ENCODE results near the gene APBB2. TPM values are rescaled to one million over a fixed set of nuclear protein-coding genes. Genes with fewer than 3 reads are reported as not detected.

Gene APBB2
- total RNA-seq, 1 experiment from 2014 or later = 80.7 TPM

GRCh38 chr4:41205854-41206460, 8.4 kb downstream of the APBB2 start:
- ChIA-PET POLR2A (no interaction called here), CTCF (no interaction called here)
- Histone ChIP-seq H3K4me3 (ENCODE audit: low read depth, low read length) (no peak overlapping the region), H3K4me1 (peaks cover 54% of the 10 kb centered on the region), H3K27me3 (replicated peaks; ENCODE audit: control insufficient read depth, insufficient read depth, low read length) (no peaks in the 10 kb centered on the region), H3K36me3 (ENCODE audit: control insufficient read depth, insufficient read depth, low read length) (no peaks in the 10 kb centered on the region; the same call in 1 of the 2 replicates), H3K9me3 (no peaks in the 10 kb centered on the region)
- Mint-ChIP-seq H3K4me1 (ENCODE audit: low read depth, unreplicated experiment) (peaks cover 66% of the 10 kb centered on the region), H3K27ac (ENCODE audit: unreplicated experiment) (no peak overlapping the region), H3K4me3 (ENCODE audit: unreplicated experiment) (no peak overlapping the region), H3K9me3 (ENCODE audit: unreplicated experiment) (peaks cover 5% of the 10 kb centered on the region), H3K36me3 (ENCODE audit: insufficient read depth, unreplicated experiment) (peaks cover 14% of the 10 kb centered on the region), H3K27me3 (ENCODE audit: insufficient read depth, unreplicated experiment) (no peaks in the 10 kb centered on the region)
- intact Hi-C loops (cut with micrococcal nuclease; ENCODE audit: unreplicated experiment) = no loop called here
- BruUV-seq (replicated peaks) = no TSS peak
- TF ChIP-seq, protein P1, sequence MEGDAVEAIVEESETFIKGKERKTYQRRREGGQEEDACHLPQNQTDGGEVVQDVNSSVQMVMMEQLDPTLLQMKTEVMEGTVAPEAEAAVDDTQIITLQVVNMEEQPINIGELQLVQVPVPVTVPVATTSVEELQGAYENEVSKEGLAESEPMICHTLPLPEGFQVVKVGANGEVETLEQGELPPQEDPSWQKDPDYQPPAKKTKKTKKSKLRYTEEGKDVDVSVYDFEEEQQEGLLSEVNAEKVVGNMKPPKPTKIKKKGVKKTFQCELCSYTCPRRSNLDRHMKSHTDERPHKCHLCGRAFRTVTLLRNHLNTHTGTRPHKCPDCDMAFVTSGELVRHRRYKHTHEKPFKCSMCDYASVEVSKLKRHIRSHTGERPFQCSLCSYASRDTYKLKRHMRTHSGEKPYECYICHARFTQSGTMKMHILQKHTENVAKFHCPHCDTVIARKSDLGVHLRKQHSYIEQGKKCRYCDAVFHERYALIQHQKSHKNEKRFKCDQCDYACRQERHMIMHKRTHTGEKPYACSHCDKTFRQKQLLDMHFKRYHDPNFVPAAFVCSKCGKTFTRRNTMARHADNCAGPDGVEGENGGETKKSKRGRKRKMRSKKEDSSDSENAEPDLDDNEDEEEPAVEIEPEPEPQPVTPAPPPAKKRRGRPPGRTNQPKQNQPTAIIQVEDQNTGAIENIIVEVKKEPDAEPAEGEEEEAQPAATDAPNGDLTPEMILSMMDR (IDR thresholded peaks at IDR 0.05; ENCODE audit: insufficient read depth in 1 of 2, low read depth in 1 of 2, low read length in 1 of 2, severe bottlenecking in 1 of 2, unreplicated experiment in 1 of 2) = no peak
- no peak for DNase-seq

- H3K4me3 ChIP-seq (ENCODE audit: low read depth, low read length) = no peak overlapping the region
- H3K9me3 ChIP-seq = no peaks in the 10 kb centered on the region
- intact Hi-C loops (cut with micrococcal nuclease; ENCODE audit: unreplicated experiment) = no loop called here
- no peaks in the 10 kb centered on the region for H3K27me3 Mint-ChIP-seq (ENCODE audit: insufficient read depth, unreplicated experiment)
- peak overlapping the region; percentile 10 for H3K27ac Mint-ChIP-seq (ENCODE audit: unreplicated experiment)
- ChIA-PET POLR2A (no interaction called here), CTCF (interaction anchor here (1.4 kb wide), 1 partner anchor 229 kb away, joined by 6 read pairs; no protein-coding TSS in a partner anchor)
- BruUV-seq (replicated peaks) = no TSS peak
- H3K9me3 Mint-ChIP-seq (ENCODE audit: unreplicated experiment) = peaks cover 5% of the 10 kb centered on the region
- peaks cover 49% of the 10 kb centered on the region for H3K4me1 ChIP-seq
- H3K27me3 ChIP-seq (replicated peaks; ENCODE audit: control insufficient read depth, insufficient read depth, low read length) = no peaks in the 10 kb centered on the region
- DNase-seq = no peak
- TF ChIP-seq, protein P1 (IDR thresholded peaks at IDR 0.05; ENCODE audit: insufficient read depth in 1 of 2, low read depth in 1 of 2, low read length in 1 of 2, severe bottlenecking in 1 of 2, unreplicated experiment in 1 of 2) = no peak
- H3K4me1 Mint-ChIP-seq (ENCODE audit: low read depth, unreplicated experiment) = peaks cover 66% of the 10 kb centered on the region
- H3K4me3 Mint-ChIP-seq (ENCODE audit: unreplicated experiment) = no peak overlapping the region
- no peaks in the 10 kb centered on the region; the same call in 1 of the 2 replicates for H3K36me3 ChIP-seq (ENCODE audit: control insufficient read depth, insufficient read depth, low read length)
- peaks cover 14% of the 10 kb centered on the region for H3K36me3 Mint-ChIP-seq (ENCODE audit: insufficient read depth, unreplicated experiment)
These were observed 9.2 kb downstream of the APBB2 start for GRCh38 chr4:41205130-41205529.

DNA sequence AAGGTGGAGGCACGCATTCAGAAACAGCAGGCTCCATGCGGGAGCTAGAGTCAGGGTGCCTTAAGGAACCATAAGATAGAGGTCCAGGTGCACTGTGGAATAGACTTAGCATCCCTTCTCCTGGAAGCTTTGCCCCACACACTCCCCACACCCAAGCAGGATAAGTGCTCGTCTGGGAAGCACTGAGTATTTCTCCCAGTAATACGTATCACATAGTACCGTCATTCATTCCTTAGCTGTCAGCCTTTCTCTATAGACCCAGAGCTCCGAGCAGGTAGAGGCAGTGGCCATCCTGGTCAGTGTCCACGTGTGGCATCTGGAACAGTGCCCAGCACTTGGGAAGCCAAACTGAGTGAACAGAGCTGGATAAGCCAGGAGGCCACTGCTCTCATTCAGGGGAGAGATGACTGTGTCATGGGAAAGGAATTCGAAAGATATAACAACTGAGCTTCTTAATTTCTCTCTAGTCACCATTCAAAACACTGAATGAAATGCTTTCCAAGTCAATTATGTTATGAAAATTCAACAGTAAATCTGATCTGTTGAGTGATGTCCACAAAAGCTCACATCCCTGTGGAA, 9.9 kb downstream of the APBB2 start:
- H3K4me1 ChIP-seq = peaks cover 48% of the 10 kb centered on the region
- H3K27me3 ChIP-seq (replicated peaks; ENCODE audit: control insufficient read depth, insufficient read depth, low read length) = no peaks in the 10 kb centered on the region
- no peak overlapping the region for H3K4me3 ChIP-seq (ENCODE audit: low read depth, low read length)
- ChIA-PET CTCF (interaction anchor here (1.4 kb wide), 1 partner anchor 228 kb away, joined by 6 read pairs; no protein-coding TSS in a partner anchor), POLR2A (no interaction called here)
- Mint-ChIP-seq H3K4me1 (ENCODE audit: low read depth, unreplicated experiment) (peaks cover 65% of the 10 kb centered on the region), H3K27me3 (ENCODE audit: insufficient read depth, unreplicated experiment) (no peaks in the 10 kb centered on the region), H3K36me3 (ENCODE audit: insufficient read depth, unreplicated experiment) (peaks cover 14% of the 10 kb centered on the region), H3K27ac (ENCODE audit: unreplicated experiment) (peak overlapping the region; percentile 10), H3K9me3 (ENCODE audit: unreplicated experiment) (peaks cover 5% of the 10 kb centered on the region), H3K4me3 (ENCODE audit: unreplicated experiment) (no peak overlapping the region)
- no peak for DNase-seq
- no peaks in the 10 kb centered on the region; the same call in 1 of the 2 replicates for H3K36me3 ChIP-seq (ENCODE audit: control insufficient read depth, insufficient read depth, low read length)
- intact Hi-C loops (cut with micrococcal nuclease; ENCODE audit: unreplicated experiment) = no loop called here
- TF ChIP-seq, protein P1 (IDR thresholded peaks at IDR 0.05; ENCODE audit: insufficient read depth in 1 of 2, low read depth in 1 of 2, low read length in 1 of 2, severe bottlenecking in 1 of 2, unreplicated experiment in 1 of 2) = no peak
- H3K9me3 ChIP-seq = no peaks in the 10 kb centered on the region
- no TSS peak for BruUV-seq (replicated peaks)

Measured in Caco-2 (cell line).